Suprapubic skin (tissue), 4 donors: ENCODE results near the gene CPNE5. TPM values are rescaled to one million over a fixed set of nuclear protein-coding genes. Genes with fewer than 3 reads are reported as not detected.

Experiments used
- DNase-seq, 2 donors: peaks; one replicate each; pipeline ENCODE4 v3.0.0-alpha.2; 2019; ENCODE audit warnings: low spot score in 2 of 2
- H3K27ac ChIP-seq: fragments of 200-600 bp; sonication (generic); one replicate; pipeline ENCODE4 v1.5.1; 2019
- H3K27me3 ChIP-seq: fragments of 200-600 bp; sonication (generic); one replicate; pipeline ENCODE4 v1.5.1; 2019
- H3K36me3 ChIP-seq: fragments of 200-600 bp; sonication (generic); one replicate; pipeline ENCODE4 v1.5.1; 2019
- H3K4me1 ChIP-seq: fragments of 200-600 bp; sonication (generic); one replicate; pipeline ENCODE4 v1.5.1; 2019
- H3K4me3 ChIP-seq: fragments of 200-600 bp; sonication (generic); one replicate; pipeline ENCODE4 v1.5.1; 2019; ENCODE audit warnings: mild to moderate bottlenecking
- H3K9me3 ChIP-seq: fragments of 200-600 bp; sonication (generic); one replicate; pipeline ENCODE4 v1.5.1; 2019
- EP300 ChIP-seq: sonication (generic); formaldehyde crosslinking; IDR thresholded peaks from one replicate; pipeline ENCODE4 v1.6.1; 2017; ENCODE audit warnings: antibody characterized with exemption
- POLR2A ChIP-seq, 2 donors: fragments of 450-650 bp; IDR thresholded peaks; one replicate each; pipeline ENCODE4 v1.6.1; 2017; ENCODE audit warnings: antibody characterized with exemption in 2 of 2, mild to moderate bottlenecking in 2 of 2, moderate library complexity in 2 of 2
- POLR2AphosphoS5 ChIP-seq, 3 donors: sonication (generic); formaldehyde crosslinking; IDR thresholded peaks; one replicate each; pipeline ENCODE4 v1.6.1; 2017; ENCODE audit warnings: antibody characterized with exemption in 3 of 3
- WGBS: methylation state at CpG from one replicate; pipeline ENCODE4 v1.1.5; 2018; 5-methylcytosine and 5-hydroxymethylcytosine counted together
- total RNA-seq, 4 donors: library from RNA; depleted of rRNA; stranded (reverse); fragments of >200 nt; gene quantifications; one replicate each; pipeline ENCODE4 v1.1.0, GENCODE V29; 2016
- TF ChIP-seq, protein P1 (sequence below), 2 donors: fragments of 200-600 bp in 1 of 2; fragments of 450-650 bp in 1 of 2; sonication (generic) in 1 of 2; IDR thresholded peaks; one replicate each; pipeline ENCODE4 v1.5.1; 2016 to 2019; ENCODE audit warnings: antibody characterized with exemption in 2 of 2, mild to moderate bottlenecking in 1 of 2, moderate library complexity in 1 of 2

CPNE5 gene
- total RNA-seq, 4 donors from 2014 or later = 0.48 to 1.2 (median 0.90) TPM

GRCh38 chr6:36855750-36856149 is 16.5 kb upstream of the CPNE5 start:
- Histone ChIP-seq H3K36me3 (peaks cover 7% of the 10 kb centered on the region), H3K4me3 (no peak overlapping the region), H3K27ac (no peak overlapping the region), H3K27me3 (no peaks in the 10 kb centered on the region), H3K9me3 (no peaks in the 10 kb centered on the region), H3K4me1 (peaks cover 16% of the 10 kb centered on the region)
- 88% methylated on average over 10 of the region's 10 CpGs for WGBS
- DNase-seq = no peak
- TF ChIP-seq POLR2AphosphoS5 (IDR thresholded peaks at IDR 0.05) (no peak), EP300 (no peak), POLR2A (IDR thresholded peaks at IDR 0.05) (no peak)
- TF ChIP-seq, protein P1, sequence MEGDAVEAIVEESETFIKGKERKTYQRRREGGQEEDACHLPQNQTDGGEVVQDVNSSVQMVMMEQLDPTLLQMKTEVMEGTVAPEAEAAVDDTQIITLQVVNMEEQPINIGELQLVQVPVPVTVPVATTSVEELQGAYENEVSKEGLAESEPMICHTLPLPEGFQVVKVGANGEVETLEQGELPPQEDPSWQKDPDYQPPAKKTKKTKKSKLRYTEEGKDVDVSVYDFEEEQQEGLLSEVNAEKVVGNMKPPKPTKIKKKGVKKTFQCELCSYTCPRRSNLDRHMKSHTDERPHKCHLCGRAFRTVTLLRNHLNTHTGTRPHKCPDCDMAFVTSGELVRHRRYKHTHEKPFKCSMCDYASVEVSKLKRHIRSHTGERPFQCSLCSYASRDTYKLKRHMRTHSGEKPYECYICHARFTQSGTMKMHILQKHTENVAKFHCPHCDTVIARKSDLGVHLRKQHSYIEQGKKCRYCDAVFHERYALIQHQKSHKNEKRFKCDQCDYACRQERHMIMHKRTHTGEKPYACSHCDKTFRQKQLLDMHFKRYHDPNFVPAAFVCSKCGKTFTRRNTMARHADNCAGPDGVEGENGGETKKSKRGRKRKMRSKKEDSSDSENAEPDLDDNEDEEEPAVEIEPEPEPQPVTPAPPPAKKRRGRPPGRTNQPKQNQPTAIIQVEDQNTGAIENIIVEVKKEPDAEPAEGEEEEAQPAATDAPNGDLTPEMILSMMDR (IDR thresholded peaks at IDR 0.05) = no peak

GRCh38 chr6:36853325-36853724 is 14.1 kb upstream of the CPNE5 start:
- no peaks in the 10 kb centered on the region for H3K9me3 ChIP-seq
- no peak overlapping the region for H3K4me3 ChIP-seq
- DNase-seq = peak in 1 of 2 donors; percentile 60
- no peak for TF ChIP-seq POLR2AphosphoS5 (IDR thresholded peaks at IDR 0.05)
- TF ChIP-seq EP300 = no peak
- TF ChIP-seq, protein P1 (IDR thresholded peaks at IDR 0.05) = no peak
- no peak for TF ChIP-seq POLR2A (IDR thresholded peaks at IDR 0.05)
- peaks cover 7% of the 10 kb centered on the region for H3K36me3 ChIP-seq
- no peak overlapping the region for H3K27ac ChIP-seq
- H3K4me1 ChIP-seq = peaks cover 40% of the 10 kb centered on the region
- no peaks in the 10 kb centered on the region for H3K27me3 ChIP-seq
- 68% methylated on average over 5 of the region's 5 CpGs for WGBS

GRCh38 chr6:36852481-36853147 is 13.4 kb upstream of the CPNE5 start:
- Histone ChIP-seq H3K27ac (no peak overlapping the region), H3K9me3 (no peaks in the 10 kb centered on the region), H3K27me3 (no peaks in the 10 kb centered on the region), H3K4me1 (peaks cover 41% of the 10 kb centered on the region), H3K4me3 (no peak overlapping the region), H3K36me3 (peaks cover 7% of the 10 kb centered on the region)
- TF ChIP-seq EP300 (no peak), POLR2A (IDR thresholded peaks at IDR 0.05) (no peak), POLR2AphosphoS5 (IDR thresholded peaks at IDR 0.05) (no peak)
- TF ChIP-seq, protein P1 (IDR thresholded peaks at IDR 0.05) = no peak
- WGBS = 57% methylated on average over 4 of the region's 4 CpGs
- DNase-seq = peak; percentile 57 to 58

DNA sequence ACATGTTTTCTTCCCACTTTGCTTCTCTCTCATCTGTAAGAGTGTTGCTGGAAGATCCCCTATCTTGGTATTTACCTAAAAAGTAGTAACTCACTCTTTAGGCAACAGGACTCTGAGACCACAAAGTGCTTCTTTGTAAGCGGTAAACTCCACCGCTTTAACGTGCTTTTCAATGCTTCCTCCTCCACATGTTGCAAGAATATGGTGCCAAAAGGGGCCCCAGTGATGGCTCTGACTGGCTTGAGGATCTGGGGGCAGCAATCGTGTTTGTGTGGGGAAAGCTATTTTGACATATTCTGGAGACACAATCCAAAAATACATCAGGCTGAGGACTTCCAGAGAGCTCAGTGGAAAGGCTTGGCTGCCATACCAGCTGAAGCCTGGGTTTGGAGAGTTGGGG is 12.4 kb upstream of the CPNE5 start:
- TF ChIP-seq EP300 = no peak
- no peak for TF ChIP-seq POLR2AphosphoS5 (IDR thresholded peaks at IDR 0.05)
- no peak for TF ChIP-seq POLR2A (IDR thresholded peaks at IDR 0.05)
- TF ChIP-seq, protein P1 (IDR thresholded peaks at IDR 0.05) = no peak
- WGBS = 69% methylated on average over 4 of the region's 4 CpGs
- no peaks in the 10 kb centered on the region for H3K27me3 ChIP-seq
- peaks cover 41% of the 10 kb centered on the region for H3K4me1 ChIP-seq
- DNase-seq = peak; percentile 33 to 47
- no peaks in the 10 kb centered on the region for H3K9me3 ChIP-seq
- peaks cover 7% of the 10 kb centered on the region for H3K36me3 ChIP-seq
- H3K27ac ChIP-seq = no peak overlapping the region
- H3K4me3 ChIP-seq = no peak overlapping the region

- peak; percentile 57 to 63 for DNase-seq
- no peaks in the 10 kb centered on the region for H3K27me3 ChIP-seq
- no peak overlapping the region for H3K27ac ChIP-seq
- peaks cover 7% of the 10 kb centered on the region for H3K36me3 ChIP-seq
- TF ChIP-seq POLR2AphosphoS5 (IDR thresholded peaks at IDR 0.05) = no peak
- TF ChIP-seq, protein P1 (IDR thresholded peaks at IDR 0.05) = peak; percentile 50 to 58
- H3K9me3 ChIP-seq = no peaks in the 10 kb centered on the region
- WGBS = 29% methylated on average over 3 of the region's 3 CpGs
- peaks cover 41% of the 10 kb centered on the region for H3K4me1 ChIP-seq
- H3K4me3 ChIP-seq = no peak overlapping the region
Observed at GRCh38 chr6:36851149-36851614, 11.9 kb upstream of the CPNE5 start.
